Smooth muscle cell (in vitro differentiated cells): ENCODE data around the gene FOXI1. TPM values are rescaled to one million over a fixed set of nuclear protein-coding genes. Genes with fewer than 3 reads are reported as not detected.
"Not testable (repeated sequence)": the region's sequence is repeated elsewhere in the genome, so short reads cannot be mapped to it uniquely, and the experiment has no call there.

Source experiments
- DNase-seq: peaks from one replicate; lab custom pipeline; 2025; ENCODE audit not compliant: unreplicated experiment; lab: John Stamatoyannopoulos, UW
- H2AFZ ChIP-seq: fragments of 200-600 bp; sonication (generic); 2 replicates; pipeline ENCODE4 v1.6.0; 2016; ENCODE audit warnings: antibody characterized with exemption, low read depth, mild to moderate bottlenecking
- H3F3A ChIP-seq: fragments of 200-600 bp; sonication (generic); 2 replicates; pipeline ENCODE4 v1.6.0; 2017; ENCODE audit warnings: antibody characterized with exemption, low read depth
- H3K27ac ChIP-seq: fragments of 200-600 bp; sonication (generic); 2 replicates; pipeline ENCODE4 v1.5.1; 2016; ENCODE audit warnings: low read depth, mild to moderate bottlenecking
- H3K27me3 ChIP-seq: fragments of 200-600 bp; sonication (generic); 2 replicates; pipeline ENCODE4 v1.6.1; 2016; ENCODE audit warnings: low read depth, mild to moderate bottlenecking
- H3K36me3 ChIP-seq: fragments of 200-600 bp; sonication (generic); 2 replicates; pipeline ENCODE4 v1.5.1; 2016; ENCODE audit warnings: low read depth
- H3K4me1 ChIP-seq: fragments of 200-600 bp; sonication (generic); 2 replicates; pipeline ENCODE4 v1.5.1; 2016; ENCODE audit warnings: low read depth
- H3K4me2 ChIP-seq: fragments of 200-600 bp; sonication (generic); 2 replicates; pipeline ENCODE4 v1.6.0; 2016; ENCODE audit warnings: mild to moderate bottlenecking
- H3K4me3 ChIP-seq: fragments of 200-600 bp; sonication (generic); 2 replicates; pipeline ENCODE4 v1.5.1; 2016; ENCODE audit warnings: mild to moderate bottlenecking
- H3K79me2 ChIP-seq: fragments of 200-600 bp; sonication (generic); 2 replicates; pipeline ENCODE4 v1.6.0; 2016; ENCODE audit warnings: low read depth, mild to moderate bottlenecking
- H3K9ac ChIP-seq: fragments of 200-600 bp; sonication (generic); 2 replicates; pipeline ENCODE4 v1.6.0; 2016; ENCODE audit warnings: low read depth
- H3K9me3 ChIP-seq: fragments of 200-600 bp; sonication (generic); replicated peaks from 2 replicates; pipeline ENCODE4 v1.5.1; 2016; ENCODE audit warnings: low read depth
- H4K20me1 ChIP-seq: fragments of 200-600 bp; sonication (generic); 2 replicates; pipeline ENCODE4 v1.6.0; 2016; ENCODE audit warnings: low read depth
- CTCF ChIP-seq: fragments of 200-600 bp; sonication (generic); IDR thresholded peaks from 2 replicates; pipeline ENCODE4 v1.5.1; 2017; ENCODE audit warnings: borderline replicate concordance, mild to moderate bottlenecking, antibody characterized with exemption; ENCODE audit not compliant: insufficient read depth, poor library complexity, severe bottlenecking
- WGBS: methylation state at CpG from one replicate; pipeline ENCODE4 v1.1.7; 2016; ENCODE audit warnings: low lambda C conversion rate; 5-methylcytosine and 5-hydroxymethylcytosine counted together
- polyA plus RNA-seq: library from polyadenylated mRNA; unstranded; fragments of >200 nt; fragmentation: Nextera tagmentation; extraction: Ambion mirVana; gene quantifications from 2 replicates; pipeline ENCODE4 v1.2.1, GENCODE V29; 2016
- total RNA-seq: library from RNA; depleted of rRNA; stranded (reverse); fragments of >200 nt; gene quantifications from 2 replicates; pipeline ENCODE4 v1.2.3, GENCODE V29; 2014

The FOXI1 gene
- total and polyA plus RNA-seq, 2 experiments from 2014 or later = not detected

GRCh38 chr5:170087168-170087817 lies 18.4 kb upstream of the FOXI1 start:
- Histone ChIP-seq H3K79me2 (no peaks in the 10 kb centered on the region), H3K36me3 (no peaks in the 10 kb centered on the region), H3F3A (no peaks in the 10 kb centered on the region), H3K4me3 (no peak overlapping the region), H3K9me3 (no peaks in the 10 kb centered on the region), H3K4me2 (no peak overlapping the region), H2AFZ (no peak overlapping the region), H3K27me3 (peaks cover 17% of the 10 kb centered on the region), H3K27ac (no peak overlapping the region), H4K20me1 (no peaks in the 10 kb centered on the region), H3K4me1 (no peaks in the 10 kb centered on the region), H3K9ac (no peak overlapping the region)
- no peak for DNase-seq
- TF ChIP-seq CTCF = no peak
- WGBS = 92% methylated on average over 3 of the region's 3 CpGs

GRCh38 chr5:170092455-170093101 lies 13.1 kb upstream of the FOXI1 start:
- no peak overlapping the region for H3K27ac ChIP-seq
- WGBS = 84% methylated on average over 5 of the region's 5 CpGs
- no peak overlapping the region for H3K9ac ChIP-seq
- no peak overlapping the region for H3K4me2 ChIP-seq
- H4K20me1 ChIP-seq = no peaks in the 10 kb centered on the region
- H3K79me2 ChIP-seq = no peaks in the 10 kb centered on the region
- no peak for TF ChIP-seq CTCF
- no peaks in the 10 kb centered on the region for H3K27me3 ChIP-seq
- DNase-seq = no peak
- no peak overlapping the region for H2AFZ ChIP-seq
- no peaks in the 10 kb centered on the region for H3K36me3 ChIP-seq
- H3K9me3 ChIP-seq = no peaks in the 10 kb centered on the region
- no peak overlapping the region for H3K4me3 ChIP-seq
- no peaks in the 10 kb centered on the region for H3K4me1 ChIP-seq
- no peaks in the 10 kb centered on the region for H3F3A ChIP-seq

- DNase-seq, H3K4me2 ChIP-seq, H3K9me3 ChIP-seq, H4K20me1 ChIP-seq, H3K79me2 ChIP-seq, H3K27me3 ChIP-seq, H3K4me1 ChIP-seq, H3K36me3 ChIP-seq, H3K27ac ChIP-seq, H3F3A ChIP-seq, H3K4me3 ChIP-seq, H3K9ac ChIP-seq, H2AFZ ChIP-seq: not testable (repeated sequence)
- whole genome bisulfite sequencing = 88% methylated on average over 10 of the region's 10 CpGs
Measured at GRCh38 chr5:170094329-170094728, 11.4 kb upstream of the FOXI1 start.

- Histone ChIP-seq H3K4me2 (no peak overlapping the region), H3F3A (no peaks in the 10 kb centered on the region), H3K4me1 (no peaks in the 10 kb centered on the region), H3K36me3 (no peaks in the 10 kb centered on the region), H3K9ac (no peak overlapping the region), H3K9me3 (no peaks in the 10 kb centered on the region), H3K4me3 (no peak overlapping the region), H3K79me2 (no peaks in the 10 kb centered on the region), H3K27ac (no peak overlapping the region), H3K27me3 (no peaks in the 10 kb centered on the region), H2AFZ (no peak overlapping the region), H4K20me1 (no peaks in the 10 kb centered on the region)
- 89% methylated on average over 1 of the region's 1 CpG for WGBS
- DNase-seq = no peak
- TF ChIP-seq CTCF = no peak
Measured at GRCh38 chr5:170095646-170096045, 10.1 kb upstream of the FOXI1 start.
